IMR-90 (cell line): ENCODE results near the gene RIMBP2. TPM values are rescaled to one million over a fixed set of nuclear protein-coding genes. Genes with fewer than 3 reads are reported as not detected.

Source experiments
- ATAC-seq: fragments of 200-7000 bp; cut with Tn5 transposase; 2 replicates; pipeline ENCODE4 v1.9.1; 2020; ENCODE audit warnings: low read depth, mild to moderate bottlenecking, moderate library complexity
- BruUV-seq: library from RNA; stranded (reverse); fragments of 400-500 nt; replicated peaks from 2 replicates; lab custom pipeline; 2021; lab: Mats Ljungman, UMichigan
- CTCF ChIA-PET: fragments of 300-600 bp; formaldehyde crosslinking; extraction: SDS; loops from one replicate; lab custom pipeline; 2021; ENCODE audit warnings: antibody characterized with exemption; lab: Yijun Ruan, JAX
- POLR2A ChIA-PET: fragments of 300-600 bp; sonication (Branson Sonifier 250); formaldehyde crosslinking; loops from one replicate; lab custom pipeline; 2022; ENCODE audit warnings: antibody characterized with exemption; ENCODE audit not compliant: unreplicated experiment; lab: Charles Lee
- DNase-seq: peaks from one replicate; pipeline ENCODE4 v3.0.0; 2013
- H2AFZ ChIP-seq: replicated peaks from 2 replicates; pipeline ENCODE3; 2013; ENCODE audit warnings: low read length, mild to moderate bottlenecking; ENCODE audit not compliant: poor library complexity
- H2AK5ac ChIP-seq: 2 replicates; pipeline ENCODE4 v1.6.1; 2013; ENCODE audit warnings: low read depth, low read length, inconsistent platforms
- H2AK9ac ChIP-seq: replicated peaks from 2 replicates; pipeline ENCODE3; 2013; ENCODE audit warnings: mild to moderate bottlenecking, low read depth, low read length, moderate library complexity; ENCODE audit not compliant: poor library complexity
- H2BK120ac ChIP-seq: 2 replicates; pipeline ENCODE4 v1.6.1; 2013; ENCODE audit warnings: low read depth, low read length, inconsistent platforms
- H2BK15ac ChIP-seq: 3 replicates; pipeline ENCODE4 v1.6.1; 2013; ENCODE audit warnings: low read depth, low read length, inconsistent platforms
- H2BK20ac ChIP-seq: 2 replicates; pipeline ENCODE4 v1.6.1; 2013; ENCODE audit warnings: low read depth, mild to moderate bottlenecking, inconsistent platforms, low read length, moderate library complexity
- H2BK5ac ChIP-seq: 2 replicates; pipeline ENCODE4 v1.6.1; 2013; ENCODE audit warnings: mild to moderate bottlenecking, low read depth, low read length, inconsistent platforms; ENCODE audit not compliant: poor library complexity, severe bottlenecking
- H3K14ac ChIP-seq: replicated peaks from 2 replicates; pipeline ENCODE4 v1.6.1; 2013; ENCODE audit warnings: low read depth, low read length, inconsistent platforms
- H3K18ac ChIP-seq: 2 replicates; pipeline ENCODE4 v1.6.1; 2013; ENCODE audit warnings: low read depth, low read length, control low read depth
- H3K23ac ChIP-seq: 2 replicates; pipeline ENCODE4 v1.6.1; 2013; ENCODE audit warnings: low read depth, low read length, inconsistent platforms
- H3K27ac ChIP-seq: 2 replicates; pipeline ENCODE4 v1.5.1; 2013; ENCODE audit warnings: mild to moderate bottlenecking, control low read depth, low read length; ENCODE audit not compliant: insufficient read depth
- H3K27me3 ChIP-seq: 2 replicates; pipeline ENCODE4 v1.6.1; 2013; ENCODE audit warnings: low read length; ENCODE audit not compliant: control insufficient read depth, insufficient read depth
- H3K36me3 ChIP-seq: 2 replicates; pipeline ENCODE4 v1.6.1; 2013; ENCODE audit warnings: low read length, mixed read lengths; ENCODE audit not compliant: control insufficient read depth, insufficient read depth
- H3K4ac ChIP-seq: 2 replicates; pipeline ENCODE4 v1.6.1; 2013; ENCODE audit warnings: low read depth, low read length, inconsistent platforms
- H3K4me1 ChIP-seq: 2 replicates; pipeline ENCODE4 v1.6.1; 2013; ENCODE audit warnings: low read length, mixed read lengths; ENCODE audit not compliant: control insufficient read depth, insufficient read depth
- H3K4me2 ChIP-seq: 2 replicates; pipeline ENCODE4 v1.6.1; 2013; ENCODE audit warnings: low read depth, mild to moderate bottlenecking, control low read depth, low read length, moderate library complexity
- H3K4me3 ChIP-seq: 2 replicates; pipeline ENCODE4 v1.5.1; 2013; ENCODE audit warnings: low read depth, mild to moderate bottlenecking, control low read depth, low read length, moderate library complexity; ENCODE audit not compliant: insufficient read depth
- H3K56ac ChIP-seq: 2 replicates; pipeline ENCODE4 v1.6.1; 2013; ENCODE audit warnings: low read length, inconsistent platforms; ENCODE audit not compliant: insufficient read depth; ENCODE audit errors: extremely low read depth
- H3K79me1 ChIP-seq, 2 experiments: 2 replicates each; pipeline ENCODE4 v1.6.1; 2013; ENCODE audit warnings: low read length in 2 of 2, inconsistent platforms in 1 of 2, low read depth in 1 of 2
- H3K9ac ChIP-seq: 2 replicates; pipeline ENCODE4 v1.6.1; 2013; ENCODE audit warnings: low read depth, low read length, control low read depth
- H3K9me1 ChIP-seq: 2 replicates; pipeline ENCODE4 v1.6.1; 2013; ENCODE audit warnings: low read length, inconsistent platforms; ENCODE audit not compliant: insufficient read depth
- H3K9me3 ChIP-seq: 2 replicates; pipeline ENCODE4 v1.6.1; 2013; ENCODE audit warnings: low read length; ENCODE audit not compliant: control insufficient read depth, insufficient read depth
- H4K20me1 ChIP-seq: 2 replicates; pipeline ENCODE4 v1.6.1; 2013; ENCODE audit warnings: low read length, inconsistent platforms; ENCODE audit not compliant: insufficient read depth
- H4K5ac ChIP-seq: 2 replicates; pipeline ENCODE4 v1.6.1; 2013; ENCODE audit warnings: mild to moderate bottlenecking, low read depth, low read length, control low read depth
- H4K8ac ChIP-seq, 2 experiments: 2 replicates each; pipeline ENCODE4 v1.6.1; 2013; ENCODE audit warnings: low read depth in 2 of 2, low read length in 2 of 2, control low read depth in 1 of 2, inconsistent platforms in 1 of 2
- H4K91ac ChIP-seq: 2 replicates; pipeline ENCODE4 v1.6.1; 2013; ENCODE audit warnings: low read depth, low read length, inconsistent platforms; ENCODE audit not compliant: insufficient read depth
- BHLHE40 ChIP-seq: fragments of 150-350 bp; IDR thresholded peaks from 2 replicates; pipeline ENCODE4 v1.6.1; 2016; ENCODE audit warnings: mild to moderate bottlenecking, low read depth, low read length
- CEBPB ChIP-seq: IDR thresholded peaks from 2 replicates; pipeline ENCODE4 v1.6.1; 2012; ENCODE audit warnings: low read depth, low read length, improper control_type of control experiment
- CHD1 ChIP-seq: IDR thresholded peaks from 2 replicates; pipeline ENCODE4 v1.6.1; 2012; ENCODE audit warnings: low read depth, low read length, improper control_type of control experiment
- CTCF ChIP-seq: conservative IDR thresholded peaks from 2 replicates; pipeline ENCODE4 v1.5.1; 2012; ENCODE audit warnings: mild to moderate bottlenecking, low read depth, low read length, improper control_type of control experiment
- ELK1 ChIP-seq: fragments of 150-350 bp; IDR thresholded peaks from 2 replicates; pipeline ENCODE4 v1.6.1; 2016; ENCODE audit warnings: low read depth, mild to moderate bottlenecking, low read length, moderate library complexity, borderline replicate concordance
- FOS ChIP-seq: fragments of 150-350 bp; IDR thresholded peaks from 2 replicates; pipeline ENCODE4 v1.6.1; 2016; ENCODE audit warnings: low read depth, low read length
- MAFK ChIP-seq: IDR thresholded peaks from 2 replicates; pipeline ENCODE4 v1.6.1; 2012; ENCODE audit warnings: low read depth, low read length, improper control_type of control experiment
- MAZ ChIP-seq: IDR thresholded peaks from 2 replicates; pipeline ENCODE4 v1.6.1; 2012; ENCODE audit warnings: low read depth, mild to moderate bottlenecking, low read length, improper control_type of control experiment, moderate library complexity, borderline replicate concordance
- MXI1 ChIP-seq: IDR thresholded peaks from 2 replicates; pipeline ENCODE4 v1.6.1; 2012; ENCODE audit warnings: low read depth, mild to moderate bottlenecking, low read length, moderate library complexity, borderline replicate concordance
- NFE2L2 ChIP-seq: fragments of 150-350 bp; IDR thresholded peaks from 2 replicates; pipeline ENCODE4 v1.6.1; 2016; ENCODE audit warnings: low read depth, mild to moderate bottlenecking, low read length
- POLR2A ChIP-seq: IDR thresholded peaks from 2 replicates; pipeline ENCODE4 v1.6.1; 2012; ENCODE audit warnings: mild to moderate bottlenecking, low read depth, low read length
- RAD21 ChIP-seq: IDR thresholded peaks from 2 replicates; pipeline ENCODE4 v1.6.1; 2012; ENCODE audit warnings: low read length, improper control_type of control experiment
- RCOR1 ChIP-seq: IDR thresholded peaks from 2 replicates; pipeline ENCODE4 v1.6.1; 2012; ENCODE audit warnings: mild to moderate bottlenecking, low read length, improper control_type of control experiment; ENCODE audit not compliant: insufficient replicate concordance
- RFX5 ChIP-seq: IDR thresholded peaks from 2 replicates; pipeline ENCODE4 v1.8.0; 2012; ENCODE audit warnings: low read depth, mild to moderate bottlenecking, low read length, moderate library complexity
- SMC3 ChIP-seq: fragments of 150-350 bp; IDR thresholded peaks from 2 replicates; pipeline ENCODE4 v1.6.1; 2016; ENCODE audit warnings: low read depth, mild to moderate bottlenecking, antibody characterized with exemption, low read length, moderate library complexity
- USF2 ChIP-seq: fragments of 150-350 bp; IDR thresholded peaks from 2 replicates; pipeline ENCODE4 v1.6.1; 2017; ENCODE audit warnings: mild to moderate bottlenecking, antibody characterized with exemption, low read length, low read depth
- WGBS, 2 experiments: methylation state at CpG; one replicate each; pipeline versions ENCODE4 v1.1.5 to v1.1.7; 2013; ENCODE audit warnings: missing lambda C conversion rate in 2 of 2; ENCODE audit not compliant: insufficient read length in 1 of 2; ENCODE audit errors: extremely low coverage in 2 of 2; 5-methylcytosine and 5-hydroxymethylcytosine counted together
- dilution Hi-C: fragments of 300-500 bp; cut with HindIII; formaldehyde crosslinking; loops from one replicate; pipeline ENCODE4 v1.14.3; 2018; ENCODE audit warnings: low sequenced_read_pairs; ENCODE audit not compliant: unreplicated experiment
- in situ Hi-C: fragments of 300-500 bp; cut with MboI; formaldehyde crosslinking; loops from 3 replicates; pipeline ENCODE4 v1.14.3; 2019; ENCODE audit warnings: low sequenced_read_pairs, inconsistent platforms, mixed read lengths
- intact Hi-C: fragments of 100-400 bp; cut with micrococcal nuclease; formaldehyde crosslinking; loops from 2 replicates; pipeline ENCODE4 v1.10.0; 2022
- polyA plus RNA-seq, 3 experiments: library from polyadenylated mRNA; depleted of rRNA; stranded (reverse); fragments of >200 nt; gene quantifications; 2 replicates each; pipeline ENCODE4 v1.2.3, GENCODE V29; 2012; ENCODE audit warnings: low replicate concordance in 1 of 3
- total RNA-seq: library from RNA; depleted of rRNA; stranded (reverse); fragments of >200 nt; gene quantifications from 2 replicates; pipeline ENCODE4 v1.2.3, GENCODE V29; 2012

Gene RIMBP2
- total and polyA plus RNA-seq, 2 of the 4 experiments (the other 2 are of a cell fraction): not detected

- H3K27ac ChIP-seq: no peak overlapping the region
- WGBS, 2 experiments: no CpG with 5 or more reads among the region's 9 CpGs
These were observed 120.5 kb downstream of the RIMBP2 start for GRCh38 chr12:130595566-130595965.

More at GRCh38 chr12:130595566-130595965, 120.5 kb downstream of the RIMBP2 start:
- Histone ChIP-seq H2AK9ac (no peak overlapping the region), H3K18ac (no peak overlapping the region), H2AK5ac (no peak overlapping the region), H3K4me3 (no peak overlapping the region), H3K56ac (no peak overlapping the region), H3K4me2 (no peak overlapping the region), H3K4ac (no peak overlapping the region), H4K20me1 (no peaks in the 10 kb centered on the region), H3K4me1 (no peaks in the 10 kb centered on the region), H2AFZ (no peak overlapping the region), H3K23ac (no peak overlapping the region), H2BK15ac (no peak overlapping the region), H2BK5ac (no peak overlapping the region), H3K9me3 (peaks cover 35% of the 10 kb centered on the region), H3K27me3 (no peaks in the 10 kb centered on the region), H2BK120ac (no peak overlapping the region), H3K9me1 (no peaks in the 10 kb centered on the region), H3K79me1 (no peaks in the 10 kb centered on the region), H3K36me3 (no peaks in the 10 kb centered on the region), H2BK20ac (no peak overlapping the region), H3K9ac (no peak overlapping the region), H3K14ac (no peak overlapping the region), H4K8ac (no peak overlapping the region), H4K91ac (no peak overlapping the region), H4K5ac (no peak overlapping the region)
- no peak for ATAC-seq
- intact Hi-C loops (no loop called here), dilution Hi-C loops (no loop called here), in situ Hi-C loops (no loop called here)
- DNase-seq: no peak
- CTCF ChIA-PET: no interaction called here
- no TSS peak for BruUV-seq
- POLR2A ChIA-PET: no interaction called here
- TF ChIP-seq POLR2A (no peak), FOS (no peak), MXI1 (no peak), SMC3 (no peak), CTCF (no peak), USF2 (no peak), RCOR1 (no peak), BHLHE40 (no peak), MAFK (no peak), CHD1 (no peak), CEBPB (no peak), NFE2L2 (no peak), RFX5 (no peak), MAZ (no peak), ELK1 (no peak), RAD21 (no peak)
